Activated CD4-positive, CD25-positive, alpha-beta regulatory T cell treated with anti-CD3 and anti-CD28 coated beads, Interleukin-2, amount 50 U/mL, for 16 hours (primary cell): Measurements from ENCODE around the gene LONP1.

ENCODE experiments used
- DNase-seq: peaks from one replicate; pipeline ENCODE4 v3.0.0-alpha.2; 2020; ENCODE audit warnings: low read depth, low spot score

The LONP1 gene

GRCh38 chr19:5679289-5680083 lies 40.5 kb downstream of the LONP1 start:
- DNase-seq, result no peak

DNA sequence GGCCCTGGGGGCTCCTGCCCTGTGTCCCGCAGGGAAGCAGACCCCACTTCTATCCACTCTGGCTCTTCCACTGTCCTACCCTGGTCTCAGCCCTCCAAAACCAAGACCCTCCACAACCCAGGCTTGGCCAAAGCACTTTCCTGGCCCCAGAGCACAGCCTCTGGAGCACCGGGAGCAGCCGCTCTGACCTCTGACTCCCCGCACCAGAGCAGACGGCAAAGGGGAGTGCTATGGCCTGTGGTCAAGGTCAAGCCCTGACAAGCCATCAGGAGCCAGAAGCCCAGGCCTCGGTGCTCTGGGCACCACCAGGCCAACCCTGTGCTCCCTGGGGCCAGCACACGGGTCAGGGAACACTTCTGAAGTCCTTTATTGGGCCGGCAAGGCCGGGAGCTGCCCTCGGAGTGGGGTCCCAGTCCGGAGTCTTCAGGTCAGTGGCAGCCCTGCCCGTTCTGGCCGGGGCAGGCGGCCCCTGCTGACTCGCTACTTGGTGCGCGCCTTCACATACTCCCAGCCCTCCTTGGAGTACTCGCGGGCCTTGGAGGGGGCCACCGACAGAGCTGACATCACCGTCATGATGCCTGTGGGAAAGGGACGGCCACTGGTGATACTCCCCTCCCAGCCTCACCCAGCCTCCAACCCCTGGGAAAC lies 41.8 kb downstream of the LONP1 start:
- no peak for DNase-seq

DNA sequence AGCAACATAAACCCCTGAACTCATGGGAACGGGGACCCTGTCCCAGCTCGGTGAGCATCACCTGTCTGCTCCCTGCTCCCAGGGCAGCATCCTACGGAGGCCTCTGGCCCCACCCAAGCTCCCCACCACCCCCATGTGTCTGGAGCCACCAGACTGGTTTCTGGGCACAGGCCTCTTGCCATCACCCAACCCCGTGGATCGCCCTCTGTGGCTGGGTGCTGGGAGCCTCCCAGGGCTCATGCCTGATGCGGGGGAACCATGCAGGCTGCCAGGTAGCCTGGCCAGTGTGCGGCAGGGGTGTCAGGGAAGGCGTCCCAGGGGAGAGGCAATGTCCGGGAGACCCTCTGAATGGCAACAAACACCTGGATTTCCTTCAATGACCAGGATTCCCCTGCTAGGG lies 42.4 kb downstream of the LONP1 start:
- DNase-seq, result no peak

GRCh38 chr19:5677136-5677535 lies 42.8 kb downstream of the LONP1 start:
- no peak for DNase-seq

DNA sequence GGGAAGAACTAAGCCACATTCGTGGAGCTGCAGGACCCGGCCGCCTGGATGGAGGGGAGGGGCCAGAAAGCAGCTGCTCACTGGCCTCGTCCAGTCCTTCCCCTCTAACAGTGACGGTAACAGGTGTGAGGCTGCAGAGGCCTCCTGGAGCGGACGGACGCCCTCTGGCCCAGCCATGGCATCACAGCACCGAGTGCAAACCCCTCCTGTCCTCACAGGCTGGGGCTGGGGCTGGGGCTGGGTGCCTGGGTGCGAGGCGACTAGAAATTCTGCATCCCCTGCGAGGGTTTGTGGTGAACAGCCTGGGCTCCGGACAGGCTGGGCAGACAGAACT lies 43.2 kb downstream of the LONP1 start:
- DNase-seq, result no peak

DNA sequence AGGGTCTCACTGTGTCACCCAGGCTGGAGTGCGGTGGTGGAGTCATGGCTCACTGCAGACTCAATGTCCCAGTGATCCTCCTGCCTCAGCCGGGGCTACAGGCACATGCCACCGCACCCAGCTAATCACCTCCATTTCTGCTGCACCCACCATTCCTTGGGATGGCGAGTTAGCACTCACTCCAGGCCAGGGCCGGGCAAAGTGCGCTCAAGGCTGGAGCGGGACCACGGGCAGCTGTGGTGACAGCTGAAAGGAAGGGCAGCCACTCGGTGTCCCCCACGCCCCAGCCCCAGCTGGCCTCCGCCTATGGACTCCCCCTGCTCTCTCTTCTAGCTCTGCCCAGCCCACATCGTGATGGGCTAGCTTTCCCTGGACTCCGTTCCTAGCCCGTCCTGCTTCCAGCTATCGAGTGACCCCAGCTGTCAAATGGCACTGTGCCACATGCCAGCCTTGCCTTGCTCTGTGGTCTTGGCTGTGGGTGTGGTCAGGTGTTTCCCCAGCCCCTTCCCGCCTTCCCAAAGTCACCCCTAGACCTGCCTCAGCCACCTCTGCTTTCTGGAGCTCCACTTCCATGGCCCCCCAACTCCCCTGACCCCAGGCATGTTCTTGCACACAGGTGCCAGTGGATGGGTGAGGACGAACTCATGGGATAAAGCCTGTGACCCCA lies 43.7 kb downstream of the LONP1 start:
- no peak for DNase-seq

DNA sequence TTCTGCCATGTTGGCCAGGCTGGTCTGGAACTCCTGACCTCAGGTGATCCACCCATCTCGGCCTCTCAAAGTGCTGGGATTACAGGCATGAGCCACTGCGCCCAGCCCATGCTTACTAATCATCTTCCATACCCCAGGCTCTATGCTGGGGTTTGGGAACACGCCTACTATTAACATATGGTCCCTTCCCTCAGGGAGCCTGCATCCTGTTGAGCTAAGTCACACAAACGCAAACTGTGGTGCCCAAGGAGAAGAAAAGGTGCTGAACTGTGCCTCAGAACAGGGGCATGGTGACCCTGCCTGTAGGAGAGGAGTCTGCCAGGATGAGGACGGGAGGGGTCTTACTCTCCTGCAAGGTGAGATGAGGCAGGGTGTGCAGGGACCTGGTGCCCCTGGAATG lies 45.2 kb downstream of the LONP1 start:
- no peak for DNase-seq

- DNase-seq, result no peak
Measured at GRCh38 chr19:5673752-5674151, 46.2 kb downstream of the LONP1 start.

DNA sequence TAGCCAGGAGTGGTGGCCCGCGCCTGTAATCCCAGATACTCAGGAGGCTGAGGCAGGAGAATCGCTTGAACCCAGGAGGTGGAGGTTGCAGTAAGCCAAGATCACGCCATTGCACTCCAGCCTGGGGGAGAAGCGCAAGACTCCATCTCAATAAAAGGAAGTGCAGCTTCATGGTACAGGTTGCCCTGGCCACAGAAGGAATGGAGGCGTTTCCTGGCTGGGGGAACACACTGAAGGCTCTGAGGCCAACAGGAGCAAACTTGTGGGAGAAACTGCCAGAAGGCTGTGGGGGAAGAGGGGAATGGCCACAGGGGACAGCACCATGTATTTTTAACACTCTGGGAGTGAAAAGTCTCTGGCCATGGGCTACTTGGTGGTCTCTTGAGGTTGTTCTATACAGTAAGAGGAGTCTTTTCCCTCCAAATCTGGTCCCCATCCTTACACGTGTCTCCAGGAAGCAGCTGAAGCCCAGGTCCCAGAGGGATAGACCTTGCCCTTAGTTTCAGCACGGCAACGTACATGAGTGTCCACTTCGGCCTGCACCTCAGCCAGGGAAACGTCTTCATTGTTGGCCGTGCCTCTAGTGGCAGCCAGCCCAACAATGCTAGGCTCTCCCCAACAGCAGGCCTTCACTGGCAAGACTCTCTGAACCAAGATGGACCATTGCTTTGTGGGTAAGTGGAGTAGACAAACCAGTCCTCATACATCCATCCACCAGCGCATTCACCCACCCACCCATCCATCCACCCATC lies 47.1 kb downstream of the LONP1 start:
- no peak for DNase-seq

- DNase-seq, result no peak
Measured at GRCh38 chr19:5671600-5671999, 48.3 kb downstream of the LONP1 start.

GRCh38 chr19:5669212-5669611 lies 50.7 kb downstream of the LONP1 start:
- no peak for DNase-seq

GRCh38 chr19:5667751-5668271 lies 52.1 kb downstream of the LONP1 start:
- no peak for DNase-seq

GRCh38 chr19:5666921-5667610 lies 52.9 kb downstream of the LONP1 start:
- no peak for DNase-seq

DNA sequence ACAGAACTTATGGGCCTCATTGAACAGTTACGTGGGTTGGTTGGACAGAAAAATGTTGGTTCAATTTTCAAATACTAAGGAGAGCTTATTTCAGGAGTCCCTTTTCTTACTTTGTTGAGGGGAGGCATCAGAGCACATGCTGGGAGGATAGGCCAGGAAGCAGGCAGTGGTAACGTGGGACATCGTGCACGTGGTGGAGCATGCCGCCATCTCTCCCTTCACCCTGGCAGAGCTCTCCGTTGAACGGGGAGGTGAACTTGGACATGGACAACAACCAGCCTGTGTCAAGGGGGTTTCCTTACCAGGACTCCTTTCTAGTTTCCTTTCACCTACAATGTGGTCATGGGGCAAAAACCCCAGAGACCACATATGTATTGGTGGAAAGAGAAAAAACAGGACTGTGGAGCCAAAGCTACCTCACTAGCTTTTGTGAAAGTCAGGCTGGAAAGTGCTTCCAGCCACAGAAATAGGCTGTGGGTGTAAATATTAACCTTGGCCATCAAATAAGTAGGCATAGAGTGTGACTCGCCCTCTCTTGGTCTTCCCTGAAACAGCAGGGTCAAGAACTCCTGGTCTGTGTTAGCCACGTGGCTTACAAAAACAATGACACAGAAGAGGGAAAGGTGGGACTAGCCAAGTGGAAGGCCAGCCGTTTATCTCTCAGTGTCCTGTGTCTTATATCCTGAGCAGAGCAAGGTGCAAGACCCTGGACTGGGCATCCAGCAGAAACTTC lies 54.0 kb downstream of the LONP1 start:
- no peak for DNase-seq

- no peak for DNase-seq
Measured at GRCh38 chr19:5664515-5664914, 55.4 kb downstream of the LONP1 start.

DNA sequence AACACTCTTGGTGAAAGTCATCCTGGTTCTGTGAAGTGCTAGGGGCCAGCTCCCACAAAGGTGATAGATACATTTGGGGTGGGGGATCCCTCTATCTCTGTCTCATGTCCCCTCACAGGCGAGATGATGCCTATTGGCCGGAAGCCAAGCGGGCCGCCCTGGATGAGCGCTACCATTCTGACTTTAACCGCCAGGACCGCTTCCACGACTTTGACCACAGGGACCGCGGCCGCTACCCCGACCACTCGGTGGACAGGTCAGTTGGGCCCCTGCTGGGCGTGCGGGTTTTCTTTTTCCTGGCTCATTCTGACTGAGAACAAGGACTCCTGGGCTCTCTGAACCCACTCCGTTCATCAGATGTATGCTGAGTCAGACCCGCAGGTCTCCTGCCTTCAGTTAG lies 56.0 kb downstream of the LONP1 start:
- no peak for DNase-seq

- DNase-seq, result no peak
Measured at GRCh38 chr19:5661483-5661882, 58.5 kb downstream of the LONP1 start.

DNA sequence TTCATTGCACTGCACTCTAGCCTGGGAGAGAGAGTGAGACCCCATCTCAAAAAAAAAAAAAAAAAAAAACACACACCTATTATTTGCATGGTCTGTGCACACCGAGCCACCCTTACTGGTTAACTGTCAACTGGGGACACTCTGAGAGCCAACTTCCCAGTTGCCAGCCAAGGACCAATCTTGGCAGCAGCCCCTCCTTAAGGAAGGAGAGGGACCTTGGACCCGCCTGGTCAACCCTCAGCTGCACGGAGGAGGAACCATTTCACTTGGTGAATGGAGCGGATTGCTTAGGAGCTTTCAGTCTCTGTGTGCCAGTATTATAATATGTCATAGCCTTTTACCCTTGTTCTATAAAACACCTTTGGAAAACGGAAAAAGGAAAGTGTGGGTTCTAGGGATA lies 64.5 kb downstream of the LONP1 start:
- DNase-seq, result no peak

- no peak for DNase-seq
Measured at GRCh38 chr19:5654931-5655330, 65.0 kb downstream of the LONP1 start.

GRCh38 chr19:5652261-5652660 lies 67.7 kb downstream of the LONP1 start:
- no peak for DNase-seq

DNA sequence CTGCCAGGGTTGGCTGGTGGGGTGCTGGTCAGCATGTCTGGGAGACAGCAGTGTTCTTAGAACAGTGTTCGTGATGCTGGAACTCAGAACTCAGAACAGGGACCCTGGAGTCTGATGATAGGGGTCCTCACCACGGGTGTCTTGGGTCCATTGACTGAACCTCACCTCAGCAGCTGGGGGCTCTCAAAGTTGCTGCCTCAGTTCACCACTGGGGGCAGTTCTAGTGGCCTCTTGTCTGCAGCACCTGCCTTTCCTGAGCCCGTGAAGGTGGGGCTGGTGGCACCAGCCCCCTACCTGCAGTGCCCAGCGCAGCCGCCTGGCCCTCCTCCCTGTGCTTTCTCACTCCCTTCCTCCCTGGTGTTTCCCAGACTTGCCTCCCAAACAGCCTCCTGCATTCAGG lies 68.6 kb downstream of the LONP1 start:
- no peak for DNase-seq
